Astrocyte of the hippocampus (primary cell): Measurements from ENCODE around the gene FBXW9.
"Not testable (repeated sequence)": the region's sequence is repeated elsewhere in the genome, so short reads cannot be mapped to it uniquely, and the experiment has no call there.

Experiments
- DNase-seq: peaks from one replicate; pipeline ENCODE4 v3.0.0; 2011; ENCODE audit warnings: low read depth, low spot score

FBXW9 gene

DNA sequence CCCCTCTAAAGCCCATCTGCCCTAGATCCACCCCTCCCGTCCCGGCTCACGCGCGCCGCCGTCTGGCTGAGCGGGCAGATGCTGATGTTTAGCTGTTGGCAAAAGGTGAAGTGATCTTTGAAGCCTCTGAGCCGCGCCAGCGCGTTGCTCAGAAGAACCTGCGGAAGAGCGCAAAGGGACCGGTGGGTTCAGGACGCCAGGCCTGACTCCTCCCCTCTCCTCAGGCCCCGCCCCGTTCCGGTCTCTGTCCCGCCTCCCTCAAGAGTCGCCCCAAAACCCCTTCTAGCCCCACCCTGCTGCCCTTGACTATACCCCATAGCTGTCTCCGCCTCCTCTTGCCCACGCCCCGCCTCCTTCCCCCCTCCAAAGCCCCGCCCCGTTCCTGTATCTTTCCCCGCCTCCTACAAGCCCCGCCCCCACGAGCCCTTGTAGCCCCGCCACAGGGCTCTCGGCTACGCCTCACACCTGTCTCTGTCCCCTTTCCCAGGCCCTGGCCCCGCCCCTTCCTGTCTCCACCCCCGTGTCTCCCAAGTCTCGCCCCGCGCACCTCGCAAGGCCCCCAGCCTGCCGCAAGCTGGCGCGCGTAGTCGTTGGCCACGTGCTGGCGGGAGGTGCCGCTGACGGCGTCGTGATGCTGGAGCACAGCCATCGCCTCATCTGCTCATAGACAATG, 39.4 kb downstream of the FBXW9 start:
- no peak for DNase-seq

DNA sequence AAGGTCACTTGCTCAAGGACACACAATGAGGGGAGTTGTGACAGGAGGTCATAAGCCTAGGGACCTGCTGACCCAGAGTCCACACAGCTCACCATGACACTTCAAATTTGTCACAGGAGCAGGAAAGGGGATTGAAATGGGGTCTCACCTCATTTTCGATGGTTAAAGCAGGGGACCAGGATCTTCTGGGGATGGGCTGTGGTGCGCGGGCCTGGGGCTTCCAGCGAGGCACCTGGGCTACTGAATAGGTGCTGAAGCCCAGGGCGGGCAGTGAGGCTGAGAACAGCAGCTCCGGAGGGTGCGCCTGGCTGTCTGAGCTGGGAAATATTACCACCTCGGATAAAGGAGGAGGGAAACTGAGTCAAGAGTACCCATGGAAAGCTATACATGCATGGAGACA, 40.9 kb downstream of the FBXW9 start:
- no peak for DNase-seq

DNA sequence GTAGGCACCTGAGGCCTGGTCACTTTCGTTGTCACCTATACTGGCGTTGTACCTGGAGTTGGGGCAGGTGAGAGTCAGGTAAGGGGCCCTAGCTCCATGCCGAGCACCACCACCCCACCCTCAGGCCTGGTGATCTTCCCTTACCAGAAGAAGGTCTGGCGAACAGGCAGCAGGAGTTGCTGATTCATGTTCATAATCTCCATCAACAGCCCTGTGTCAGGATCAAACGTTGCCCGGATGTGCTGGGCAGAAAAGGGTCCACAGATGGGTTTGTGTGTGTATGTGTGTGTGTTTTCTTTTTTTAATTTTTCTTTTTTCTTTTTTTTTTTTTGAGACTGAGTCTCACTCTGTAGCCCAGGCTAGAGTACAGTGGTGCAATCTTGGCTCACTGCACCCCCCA, 44.2 kb downstream of the FBXW9 start:
- DNase-seq = no peak

DNA sequence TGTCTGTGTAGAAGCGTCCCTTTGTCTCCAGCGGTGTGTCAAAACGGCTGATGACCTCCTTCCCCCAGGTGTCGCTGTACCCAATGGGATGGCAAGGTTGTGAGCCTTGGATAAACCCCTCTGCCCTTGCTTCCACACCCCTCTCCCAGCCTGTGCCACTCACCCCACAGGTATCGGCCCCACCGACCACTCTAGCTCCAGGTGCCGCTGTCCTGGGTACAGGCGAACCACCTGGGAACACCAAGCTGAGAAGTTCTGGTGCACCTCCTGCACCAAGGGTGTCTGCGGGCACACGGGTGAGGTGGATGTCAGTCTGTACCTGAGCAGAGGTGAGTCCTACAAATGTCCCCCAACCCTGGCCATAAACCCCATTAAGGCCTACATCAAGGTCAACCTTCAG, 46.5 kb downstream of the FBXW9 start:
- DNase-seq = no peak

DNA sequence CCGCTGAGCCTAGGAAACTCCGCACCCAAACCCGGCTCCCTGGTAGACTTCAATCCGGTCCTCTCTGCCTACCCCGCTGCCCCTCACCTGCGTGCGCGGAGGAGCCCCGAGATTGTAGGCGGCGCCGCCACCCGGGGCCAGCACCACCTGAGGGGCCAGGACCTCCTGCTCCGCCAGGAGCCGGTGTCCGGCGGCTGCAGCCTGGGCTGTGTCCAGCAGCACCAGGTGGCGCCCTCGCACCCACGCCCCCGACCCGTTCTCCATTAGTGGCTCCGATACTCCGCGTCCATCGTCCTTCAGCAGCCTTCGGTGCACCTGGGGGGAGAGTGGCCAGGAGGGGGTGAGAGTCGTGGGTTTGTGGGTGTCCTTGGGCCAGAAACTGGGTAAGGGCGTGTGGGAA, 48.3 kb downstream of the FBXW9 start:
- DNase-seq = peak; percentile 31

DNA sequence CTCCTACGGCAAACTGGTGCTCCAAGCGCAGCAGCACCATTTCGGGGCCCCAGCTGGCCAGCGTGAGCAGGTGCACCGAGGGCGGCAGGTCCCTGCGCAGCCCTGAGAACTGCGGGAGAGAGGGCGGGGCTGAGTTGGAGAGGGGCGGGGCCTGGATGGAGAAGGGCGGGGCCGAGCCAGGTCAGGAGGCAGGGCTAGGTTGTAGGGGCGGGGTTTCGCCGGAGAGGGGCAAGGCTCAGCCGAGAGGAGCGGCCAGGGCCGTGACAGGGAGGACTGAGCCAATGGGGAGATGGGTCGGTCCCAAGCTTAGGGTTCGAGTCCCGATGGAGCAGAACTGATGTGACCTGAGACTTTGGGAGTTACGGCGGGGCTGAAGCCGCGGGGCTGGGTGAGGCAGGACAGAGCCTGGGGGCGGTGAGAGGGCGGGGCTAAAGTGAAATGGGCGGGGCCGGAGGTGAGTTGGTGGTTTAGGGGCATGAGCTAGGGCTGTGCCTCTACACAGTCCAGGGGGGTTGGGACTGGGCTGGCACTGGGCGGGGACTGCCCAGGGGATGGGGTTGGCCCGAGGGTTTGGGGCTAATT, 48.9 kb downstream of the FBXW9 start:
- DNase-seq = peak; percentile 44

DNA sequence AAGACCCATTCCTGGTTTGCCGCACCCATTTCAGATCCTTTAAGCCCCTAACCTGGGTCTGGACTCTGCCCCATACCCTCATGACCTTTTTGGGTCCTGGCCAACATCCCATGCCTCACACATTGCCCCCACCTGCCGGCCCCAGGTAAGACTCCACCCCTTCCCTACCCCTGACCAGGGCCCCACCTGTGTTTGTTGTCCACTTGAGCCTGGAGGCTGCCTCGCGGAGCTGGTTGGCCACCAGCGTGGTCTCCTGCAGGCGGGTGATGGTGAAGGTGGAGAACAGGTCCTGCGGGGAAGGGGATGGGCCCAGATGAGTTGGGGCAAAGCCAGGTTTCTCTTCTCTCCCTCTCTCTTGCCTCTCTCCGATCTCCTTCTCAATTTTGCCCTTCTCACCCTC, 49.4 kb downstream of the FBXW9 start:
- no peak for DNase-seq

DNA sequence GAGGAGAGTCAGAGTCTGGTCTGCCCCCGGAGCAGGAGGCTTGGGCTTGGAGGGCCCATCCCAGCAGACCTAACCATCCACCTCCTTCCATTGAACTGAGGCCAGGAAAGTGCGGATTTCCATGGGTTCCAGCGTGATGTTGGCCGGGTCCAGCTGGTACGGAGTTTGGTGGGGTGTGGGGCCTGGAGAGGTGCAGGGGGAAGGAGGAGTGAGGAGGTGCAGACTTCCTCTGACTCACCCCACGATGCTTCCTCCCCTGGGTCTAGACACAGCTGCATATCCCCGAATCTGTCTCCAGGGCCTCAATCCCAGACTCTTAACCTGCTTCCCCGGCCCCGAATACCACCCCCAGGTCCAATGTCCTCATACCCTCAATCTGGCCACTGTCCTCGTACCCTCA, 49.9 kb downstream of the FBXW9 start:
- DNase-seq = no peak

DNA sequence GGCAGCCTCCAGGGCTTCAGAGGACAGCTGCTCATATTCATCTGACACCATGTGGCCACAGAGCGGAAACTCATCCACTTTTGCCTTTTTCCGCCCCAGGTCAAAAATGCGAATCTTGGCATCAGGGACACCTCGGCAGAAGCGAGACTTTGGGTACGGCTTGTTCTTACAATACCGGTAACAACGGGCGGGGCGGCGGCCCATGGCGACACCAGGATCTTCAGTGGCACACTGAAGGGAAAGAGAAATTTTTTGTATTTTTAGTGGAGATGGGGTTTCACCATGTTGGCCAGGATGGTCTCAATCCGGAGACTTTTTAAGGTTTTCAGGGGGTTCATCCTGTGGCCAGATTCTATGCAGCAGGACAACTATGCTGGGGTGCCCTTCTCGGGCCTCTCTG, 52.7 kb downstream of the FBXW9 start:
- DNase-seq = not testable (repeated sequence)

DNA sequence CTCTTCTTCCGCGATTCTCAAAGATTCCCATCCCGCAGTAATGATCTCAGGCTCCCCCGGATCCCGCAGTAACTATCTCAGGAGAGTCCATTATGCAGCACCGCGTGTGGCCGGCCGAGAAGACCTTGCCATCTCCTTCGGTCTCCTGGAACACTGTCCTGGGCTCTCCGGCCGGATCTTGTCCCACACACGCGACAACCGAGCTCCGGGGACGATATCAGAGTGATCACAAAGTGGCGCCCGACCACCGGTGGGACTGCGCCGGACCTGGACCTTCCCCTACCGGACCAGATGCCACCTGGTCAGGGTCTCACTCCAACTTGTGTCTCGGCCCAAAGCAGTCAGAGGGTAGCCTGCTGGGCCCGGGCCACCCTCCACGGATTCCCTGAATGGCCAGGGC, 53.9 kb downstream of the FBXW9 start:
- no peak for DNase-seq

DNA sequence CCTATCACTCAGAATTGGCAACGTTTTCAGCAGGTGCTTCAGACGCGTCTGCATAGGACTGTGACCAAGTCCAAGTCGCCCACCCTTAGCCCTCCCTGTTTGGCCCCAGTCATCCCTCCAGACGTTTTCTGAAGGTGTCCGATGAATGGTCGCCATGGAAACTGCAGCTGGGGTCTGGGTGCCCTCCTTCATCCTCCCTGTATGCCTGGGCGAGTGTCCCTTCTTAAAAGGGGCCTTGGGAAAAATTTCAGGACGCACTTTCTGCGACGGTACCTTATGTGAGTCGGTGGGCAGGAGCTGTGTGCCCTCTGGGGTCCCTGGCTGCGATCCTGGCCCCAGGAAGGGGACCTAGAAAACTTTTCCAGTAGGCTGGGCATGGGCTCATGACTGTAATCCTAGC, 55.0 kb downstream of the FBXW9 start:
- DNase-seq = no peak

DNA sequence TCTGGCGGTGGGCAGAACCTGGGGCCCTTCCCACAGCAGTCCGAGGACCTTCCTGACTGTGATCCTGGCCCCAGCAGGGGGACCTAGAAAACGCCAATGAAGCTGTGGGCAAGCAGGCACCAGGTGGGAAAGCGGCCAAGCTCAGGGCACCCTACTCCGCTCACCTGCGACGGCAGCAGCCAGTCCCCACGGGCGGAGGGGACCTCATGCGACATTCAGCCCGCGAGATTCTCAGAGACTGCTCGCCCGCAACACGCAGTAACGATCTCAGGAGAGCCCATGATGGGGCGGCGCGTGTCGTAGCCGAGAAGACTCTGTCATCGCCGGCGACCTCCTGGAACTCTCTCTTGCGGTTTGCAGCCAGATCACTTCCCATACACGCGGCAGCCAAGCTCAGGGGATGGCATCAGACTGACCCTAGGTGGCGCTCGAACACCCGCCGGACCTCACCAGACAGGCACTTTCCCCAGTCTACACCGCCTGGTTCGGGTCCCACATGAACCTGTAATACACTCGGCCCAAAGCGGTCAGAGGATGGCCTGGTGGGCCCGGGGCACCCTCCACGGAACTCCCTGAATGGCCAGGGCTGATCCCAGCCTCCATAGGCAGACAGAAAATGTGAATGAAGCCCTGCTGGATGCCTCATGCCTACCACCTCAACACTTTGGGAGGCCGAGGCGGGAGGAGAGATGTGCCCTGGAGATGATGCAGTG, 56.4 kb downstream of the FBXW9 start:
- DNase-seq = peak; percentile 92
